Hepatocyte (in vitro differentiated cells): Measurements from ENCODE around the gene GORASP1. TPM values are rescaled to one million over a fixed set of nuclear protein-coding genes. Genes with fewer than 3 reads are reported as not detected.

Experiments
- DNase-seq: peaks from one replicate; pipeline ENCODE4 v3.0.0-alpha.2; 2016; ENCODE audit warnings: low spot score
- H2AFZ ChIP-seq: fragments of 200-600 bp; sonication (generic); 2 replicates; pipeline ENCODE4 v1.6.0; 2016; ENCODE audit warnings: antibody characterized with exemption, mild to moderate bottlenecking
- H3K27ac ChIP-seq: fragments of 200-600 bp; sonication (generic); 2 replicates; pipeline ENCODE4 v1.5.1; 2016; ENCODE audit warnings: mild to moderate bottlenecking
- H3K27me3 ChIP-seq: fragments of 200-600 bp; sonication (generic); 2 replicates; pipeline ENCODE4 v1.6.1; 2016
- H3K36me3 ChIP-seq: fragments of 200-600 bp; sonication (generic); replicated peaks from 2 replicates; pipeline ENCODE4 v1.5.1; 2016; ENCODE audit warnings: low read depth; ENCODE audit not compliant: insufficient read depth
- H3K4me1 ChIP-seq: fragments of 200-600 bp; sonication (generic); 2 replicates; pipeline ENCODE4 v1.5.1; 2016; ENCODE audit warnings: mild to moderate bottlenecking, moderate library complexity; ENCODE audit not compliant: insufficient read depth
- H3K4me2 ChIP-seq: fragments of 200-600 bp; sonication (generic); 2 replicates; pipeline ENCODE4 v1.6.0; 2016
- H3K4me3 ChIP-seq: fragments of 200-600 bp; sonication (generic); 2 replicates; pipeline ENCODE4 v1.5.1; 2016; ENCODE audit warnings: mild to moderate bottlenecking
- H3K79me2 ChIP-seq: fragments of 200-600 bp; sonication (generic); 2 replicates; pipeline ENCODE4 v1.6.0; 2017; ENCODE audit warnings: mild to moderate bottlenecking
- H3K9me2 ChIP-seq: fragments of 200-600 bp; sonication (generic); replicated peaks from 2 replicates; pipeline ENCODE4 v1.6.0; 2017; ENCODE audit warnings: mild to moderate bottlenecking; ENCODE audit not compliant: insufficient read depth
- H3K9me3 ChIP-seq: fragments of 200-600 bp; sonication (generic); 2 replicates; pipeline ENCODE4 v1.5.1; 2016; ENCODE audit warnings: low read depth, mild to moderate bottlenecking
- H4K20me1 ChIP-seq: fragments of 200-600 bp; sonication (generic); 2 replicates; pipeline ENCODE4 v1.6.0; 2016; ENCODE audit warnings: mild to moderate bottlenecking; ENCODE audit not compliant: insufficient read depth, poor library complexity, severe bottlenecking
- EZH2 ChIP-seq: fragments of 200-600 bp; sonication (generic); IDR thresholded peaks from 2 replicates; pipeline ENCODE4 v1.6.1; 2016; ENCODE audit warnings: antibody characterized with exemption, mild to moderate bottlenecking, borderline replicate concordance
- EZH2phosphoT487 ChIP-seq: fragments of 200-600 bp; sonication (generic); IDR thresholded peaks from one replicate; pipeline ENCODE4 v1.6.1; 2018; ENCODE audit warnings: antibody characterized with exemption, mild to moderate bottlenecking, low read depth, moderate library complexity; ENCODE audit not compliant: unreplicated experiment, severe bottlenecking
- WGBS: methylation state at CpG from one replicate; pipeline ENCODE4 v1.1.6; 2016; ENCODE audit warnings: low lambda C conversion rate; ENCODE audit errors: missing lambda C conversion rate; 5-methylcytosine and 5-hydroxymethylcytosine counted together
- polyA plus RNA-seq: library from polyadenylated mRNA; unstranded; fragments of >200 nt; fragmentation: Nextera tagmentation; extraction: Ambion mirVana; gene quantifications from 2 replicates; pipeline ENCODE4 v1.2.1, GENCODE V29; 2016
- total RNA-seq: library from RNA; depleted of rRNA; stranded (reverse); fragments of >200 nt; gene quantifications from 2 replicates; pipeline ENCODE4 v1.2.3, GENCODE V29; 2014
- TF ChIP-seq, protein P1 (sequence below): fragments of 200-600 bp; sonication (generic); IDR thresholded peaks from 2 replicates; pipeline ENCODE4 v1.5.1; 2016; ENCODE audit warnings: antibody characterized with exemption, mild to moderate bottlenecking; ENCODE audit not compliant: poor library complexity

GORASP1 gene
- total and polyA plus RNA-seq, 2 experiments from 2014 or later, result 48.6 to 49.0 TPM

DNA sequence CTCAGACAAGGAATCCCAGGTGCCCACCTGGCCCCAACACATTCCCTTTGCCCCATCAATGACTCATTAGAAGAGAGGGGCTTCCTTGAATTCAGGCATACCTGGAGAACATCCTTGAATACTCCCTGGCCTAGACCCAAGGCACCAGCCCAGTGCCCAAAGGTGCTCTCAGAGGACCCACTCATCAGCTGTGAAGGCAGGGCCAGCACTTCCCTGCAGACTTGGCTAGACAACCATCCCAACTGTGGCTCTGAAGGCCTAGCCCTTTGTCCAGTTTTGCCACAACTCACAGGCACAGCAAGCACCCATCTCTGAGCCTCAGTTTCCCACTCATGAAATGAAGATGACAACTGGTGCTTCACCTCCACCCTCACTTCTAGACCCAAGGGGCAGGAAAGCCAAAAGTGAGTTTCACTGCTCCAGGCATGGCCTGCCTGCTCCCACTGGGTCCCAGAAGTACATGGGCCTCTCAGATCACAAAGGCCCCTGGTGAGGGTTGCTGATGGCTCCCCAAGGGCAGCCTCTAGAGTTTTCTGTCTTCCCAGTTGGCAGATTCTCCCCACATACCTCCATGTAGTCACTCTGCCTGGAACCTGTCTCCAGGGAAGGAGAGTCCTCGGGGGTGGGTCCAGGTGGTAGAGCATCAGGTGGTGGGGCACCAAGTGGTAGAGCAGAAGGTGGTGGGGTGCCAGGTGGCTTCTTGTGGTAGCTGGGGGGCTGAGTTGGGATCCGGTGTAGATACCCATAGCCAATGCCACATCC, 7.5 kb downstream of the GORASP1 start:
- TF ChIP-seq, protein P1, sequence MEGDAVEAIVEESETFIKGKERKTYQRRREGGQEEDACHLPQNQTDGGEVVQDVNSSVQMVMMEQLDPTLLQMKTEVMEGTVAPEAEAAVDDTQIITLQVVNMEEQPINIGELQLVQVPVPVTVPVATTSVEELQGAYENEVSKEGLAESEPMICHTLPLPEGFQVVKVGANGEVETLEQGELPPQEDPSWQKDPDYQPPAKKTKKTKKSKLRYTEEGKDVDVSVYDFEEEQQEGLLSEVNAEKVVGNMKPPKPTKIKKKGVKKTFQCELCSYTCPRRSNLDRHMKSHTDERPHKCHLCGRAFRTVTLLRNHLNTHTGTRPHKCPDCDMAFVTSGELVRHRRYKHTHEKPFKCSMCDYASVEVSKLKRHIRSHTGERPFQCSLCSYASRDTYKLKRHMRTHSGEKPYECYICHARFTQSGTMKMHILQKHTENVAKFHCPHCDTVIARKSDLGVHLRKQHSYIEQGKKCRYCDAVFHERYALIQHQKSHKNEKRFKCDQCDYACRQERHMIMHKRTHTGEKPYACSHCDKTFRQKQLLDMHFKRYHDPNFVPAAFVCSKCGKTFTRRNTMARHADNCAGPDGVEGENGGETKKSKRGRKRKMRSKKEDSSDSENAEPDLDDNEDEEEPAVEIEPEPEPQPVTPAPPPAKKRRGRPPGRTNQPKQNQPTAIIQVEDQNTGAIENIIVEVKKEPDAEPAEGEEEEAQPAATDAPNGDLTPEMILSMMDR, result no peak
- TF ChIP-seq EZH2, result no peak
- no peak for TF ChIP-seq EZH2phosphoT487
- H3K4me1 ChIP-seq, result no peaks in the 10 kb centered on the region
- WGBS, result 97% methylated on average over 2 of the region's 2 CpGs
- no peak overlapping the region for H3K27ac ChIP-seq
- no peak overlapping the region for H3K4me2 ChIP-seq
- H3K4me3 ChIP-seq, result no peak overlapping the region
- no peak overlapping the region for H2AFZ ChIP-seq
- H4K20me1 ChIP-seq, result peaks cover 33% of the 10 kb centered on the region
- H3K79me2 ChIP-seq, result peaks cover 37% of the 10 kb centered on the region
- H3K9me2 ChIP-seq, result no peaks in the 10 kb centered on the region
- H3K9me3 ChIP-seq, result no peaks in the 10 kb centered on the region
- DNase-seq, result no peak
- H3K27me3 ChIP-seq, result no peaks in the 10 kb centered on the region
- H3K36me3 ChIP-seq, result no peaks in the 10 kb centered on the region

DNA sequence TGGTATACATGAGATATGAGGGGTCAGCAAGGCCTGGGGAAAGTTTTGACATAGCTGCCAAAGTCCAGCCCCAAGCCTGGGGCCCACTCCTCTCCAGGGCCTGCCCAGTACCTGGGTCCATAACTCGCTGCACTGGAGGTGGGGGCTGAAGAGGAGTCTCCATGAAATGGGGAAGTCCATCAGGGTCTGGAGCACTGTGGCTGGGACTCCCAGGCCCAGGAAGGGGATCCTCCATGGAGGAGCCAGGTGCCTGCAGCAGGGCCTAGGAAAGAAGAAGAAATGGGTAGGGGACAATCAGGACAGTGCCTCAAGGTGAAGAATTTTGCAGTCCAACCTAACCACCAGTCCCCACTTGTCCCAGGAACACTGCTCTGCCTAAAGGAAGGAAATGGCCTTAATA, 8.2 kb downstream of the GORASP1 start:
- H3K4me1 ChIP-seq, result no peaks in the 10 kb centered on the region
- no peak overlapping the region for H2AFZ ChIP-seq
- H3K36me3 ChIP-seq, result no peaks in the 10 kb centered on the region
- no peaks in the 10 kb centered on the region for H3K9me2 ChIP-seq
- TF ChIP-seq, protein P1, result no peak
- TF ChIP-seq EZH2phosphoT487, result no peak
- no peak for TF ChIP-seq EZH2
- no peak overlapping the region for H3K27ac ChIP-seq
- WGBS, result 95% methylated on average over 1 of the region's 1 CpG
- H4K20me1 ChIP-seq, result peaks cover 27% of the 10 kb centered on the region
- H3K79me2 ChIP-seq, result peaks cover 30% of the 10 kb centered on the region
- H3K4me2 ChIP-seq, result no peak overlapping the region
- H3K9me3 ChIP-seq, result no peaks in the 10 kb centered on the region
- no peaks in the 10 kb centered on the region for H3K27me3 ChIP-seq
- no peak for DNase-seq
- no peak overlapping the region for H3K4me3 ChIP-seq

DNA sequence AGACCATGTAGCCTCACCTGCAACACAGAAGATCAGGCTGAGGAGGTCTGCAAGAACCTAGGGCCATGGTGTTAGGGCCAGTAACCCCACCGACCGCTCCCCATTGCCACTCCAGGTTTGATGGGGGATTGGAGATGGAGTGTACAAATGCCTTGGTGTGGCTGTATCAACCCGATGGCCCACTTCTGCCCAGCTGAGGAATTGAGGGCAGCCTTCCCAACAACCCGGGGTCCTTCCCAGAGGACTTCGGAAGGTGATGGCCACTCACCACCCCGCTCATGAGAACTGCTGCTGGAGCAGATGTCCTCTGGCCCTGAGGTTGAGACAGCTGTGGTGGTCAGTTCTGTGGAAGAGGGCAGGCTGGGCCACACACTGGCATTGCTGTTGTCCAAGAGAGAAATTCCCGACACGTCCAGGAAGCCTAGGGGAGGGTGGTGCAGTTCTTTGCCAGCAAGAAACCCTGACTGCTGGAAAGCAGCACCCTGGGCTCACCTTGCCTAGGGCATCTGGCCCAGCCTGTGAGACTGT, 8.9 kb downstream of the GORASP1 start:
- DNase-seq, result no peak
- Histone ChIP-seq H3K36me3 (no peaks in the 10 kb centered on the region), H3K27me3 (no peaks in the 10 kb centered on the region), H3K27ac (no peak overlapping the region), H4K20me1 (peaks cover 20% of the 10 kb centered on the region), H3K9me3 (no peaks in the 10 kb centered on the region), H3K79me2 (peaks cover 23% of the 10 kb centered on the region), H3K9me2 (no peaks in the 10 kb centered on the region), H3K4me1 (no peaks in the 10 kb centered on the region), H3K4me2 (no peak overlapping the region), H3K4me3 (no peak overlapping the region), H2AFZ (no peak overlapping the region)
- 95% methylated on average over 8 of the region's 8 CpGs for WGBS
- TF ChIP-seq, protein P1, result no peak
- TF ChIP-seq EZH2phosphoT487 (no peak), EZH2 (no peak)
